PC-9 (cell line): ENCODE results near the gene ATP5F1B. TPM values are rescaled to one million over a fixed set of nuclear protein-coding genes. Genes with fewer than 3 reads are reported as not detected.

ENCODE experiments used
- BruUV-seq: library from RNA; stranded (reverse); fragments of 400-500 nt; replicated peaks from 2 replicates; lab custom pipeline; 2021; lab: Mats Ljungman, UMichigan
- CTCF ChIA-PET: fragments of 300-600 bp; sonication (Branson Sonifier 250); formaldehyde crosslinking; loops from one replicate; lab custom pipeline; 2022; ENCODE audit warnings: antibody characterized with exemption; lab: Charles Lee
- POLR2A ChIA-PET: fragments of 300-600 bp; sonication (Branson Sonifier 250); formaldehyde crosslinking; loops from one replicate; lab custom pipeline; 2022; ENCODE audit warnings: antibody characterized with exemption; ENCODE audit not compliant: unreplicated experiment; lab: Charles Lee
- DNase-seq, 2 experiments: peaks; one replicate each; pipeline versions ENCODE4 v3.0.0 to v3.0.0-alpha.2; 2015 to 2022; ENCODE audit warnings: mixed read lengths in 1 of 2
- H2AFZ ChIP-seq: fragments of 200-600 bp; sonication (generic); 2 replicates; pipeline ENCODE4 v1.8.1; 2017; ENCODE audit warnings: antibody characterized with exemption
- H3F3A ChIP-seq: fragments of 200-600 bp; sonication (generic); 2 replicates; pipeline ENCODE4 v1.8.1; 2017; ENCODE audit warnings: antibody characterized with exemption, mild to moderate bottlenecking, low read depth; ENCODE audit not compliant: insufficient read depth
- H3K27ac ChIP-seq: fragments of 200-600 bp; sonication (generic); 2 replicates; pipeline ENCODE4 v1.6.1; 2016; ENCODE audit warnings: mixed run types
- H3K27me3 ChIP-seq: fragments of 200-600 bp; sonication (generic); 2 replicates; pipeline ENCODE4 v1.6.1; 2016; ENCODE audit warnings: low read depth, mixed run types; ENCODE audit not compliant: insufficient read depth
- H3K36me3 ChIP-seq: fragments of 200-600 bp; sonication (generic); 2 replicates; pipeline ENCODE4 v1.6.1; 2016; ENCODE audit warnings: low read depth, mixed run types
- H3K4me1 ChIP-seq: fragments of 200-600 bp; sonication (generic); replicated peaks from 2 replicates; pipeline ENCODE4 v1.6.1; 2016; ENCODE audit warnings: mixed run types; ENCODE audit not compliant: insufficient read depth
- H3K4me2 ChIP-seq: fragments of 200-600 bp; sonication (generic); 2 replicates; pipeline ENCODE4 v1.6.1; 2017; ENCODE audit warnings: mixed run types
- H3K4me3 ChIP-seq: fragments of 200-600 bp; sonication (generic); 2 replicates; pipeline ENCODE4 v1.6.1; 2016; ENCODE audit warnings: mixed run types
- H3K79me2 ChIP-seq: fragments of 200-600 bp; sonication (generic); 2 replicates; pipeline ENCODE4 v1.6.1; 2017; ENCODE audit warnings: low read depth, mixed run types
- H3K9me2 ChIP-seq: fragments of 200-600 bp; sonication (generic); 2 replicates; pipeline ENCODE4 v1.8.1; 2017; ENCODE audit warnings: mild to moderate bottlenecking; ENCODE audit not compliant: insufficient read depth
- H3K9me3 ChIP-seq: fragments of 200-600 bp; sonication (generic); 2 replicates; pipeline ENCODE4 v1.8.1; 2016; ENCODE audit warnings: low read depth; ENCODE audit not compliant: insufficient read depth
- H4K20me1 ChIP-seq: fragments of 200-600 bp; sonication (generic); 2 replicates; pipeline ENCODE4 v1.8.1; 2017; ENCODE audit not compliant: insufficient read depth
- CTCF ChIP-seq: fragments of 200-600 bp; sonication (generic); conservative IDR thresholded peaks from 2 replicates; pipeline ENCODE4 v1.6.1; 2017; ENCODE audit warnings: mixed run types, antibody characterized with exemption, mild to moderate bottlenecking, moderate library complexity
- EZH2 ChIP-seq: fragments of 200-600 bp; sonication (generic); IDR thresholded peaks from 2 replicates; pipeline ENCODE4 v1.8.0; 2017; ENCODE audit warnings: antibody characterized with exemption, low read depth
- intact Hi-C: fragments of 100-400 bp; cut with micrococcal nuclease; formaldehyde crosslinking; loops from one replicate; pipeline ENCODE4 v1.10.0; 2022; ENCODE audit not compliant: unreplicated experiment
- total RNA-seq: library from RNA; stranded (reverse); gene quantifications from 2 replicates; pipeline ENCODE4 v1.2.3, GENCODE V29; 2021

The ATP5F1B gene
- total RNA-seq, 1 experiment from 2014 or later: 587 TPM

GRCh38 chr12:56622535-56622934, 23.2 kb downstream of the ATP5F1B start:
- H3K27ac ChIP-seq: no peak overlapping the region
- H3K79me2 ChIP-seq: peaks cover 94% of the 10 kb centered on the region
- no TSS peak for BruUV-seq
- no peak for DNase-seq
- no peaks in the 10 kb centered on the region for H3K9me3 ChIP-seq
- H4K20me1 ChIP-seq: peaks cover 85% of the 10 kb centered on the region
- no peaks in the 10 kb centered on the region for H3K9me2 ChIP-seq
- H3K27me3 ChIP-seq: no peaks in the 10 kb centered on the region
- peaks cover 19% of the 10 kb centered on the region for H3K36me3 ChIP-seq
- intact Hi-C loops: no loop called here
- H2AFZ ChIP-seq: no peak overlapping the region
- POLR2A ChIA-PET: interaction anchor here (0.7 to 0.9 kb wide), 2 partner anchors 12 to 101 kb away, joined by 3 to 5 read pairs; partner anchors contain the start of gene RBMS2
- H3F3A ChIP-seq: peaks cover 13% of the 10 kb centered on the region; the same call in 1 of the 2 replicates
- no peaks in the 10 kb centered on the region for H3K4me1 ChIP-seq
- no peak overlapping the region for H3K4me3 ChIP-seq
- TF ChIP-seq EZH2: no peak
- TF ChIP-seq CTCF: no peak
- no peak overlapping the region for H3K4me2 ChIP-seq
- CTCF ChIA-PET: interaction anchor here (1.6 kb wide), 1 partner anchor 14 kb away, joined by 5 read pairs; no protein-coding TSS in a partner anchor

- Histone ChIP-seq H3K79me2 (peaks cover 43% of the 10 kb centered on the region), H3K27ac (no peak overlapping the region), H3K27me3 (no peaks in the 10 kb centered on the region), H3K4me2 (no peak overlapping the region), H3K9me3 (no peaks in the 10 kb centered on the region), H4K20me1 (peaks cover 46% of the 10 kb centered on the region), H3K4me3 (no peak overlapping the region), H3K36me3 (peaks cover 46% of the 10 kb centered on the region), H3K9me2 (no peaks in the 10 kb centered on the region), H2AFZ (no peak overlapping the region), H3K4me1 (no peaks in the 10 kb centered on the region), H3F3A (no peaks in the 10 kb centered on the region; the same call in none of the 2 replicates)
- intact Hi-C loops: no loop called here
- CTCF ChIA-PET: no interaction called here
- no TSS peak for BruUV-seq
- no peak for DNase-seq
- TF ChIP-seq EZH2 (no peak), CTCF (no peak)
- POLR2A ChIA-PET: no interaction called here
Measured at GRCh38 chr12:56616925-56617324, 28.9 kb downstream of the ATP5F1B start.

GRCh38 chr12:56616244-56616643, 29.5 kb downstream of the ATP5F1B start:
- no peaks in the 10 kb centered on the region for H3K4me1 ChIP-seq
- no peak overlapping the region for H2AFZ ChIP-seq
- H3K79me2 ChIP-seq: peaks cover 36% of the 10 kb centered on the region
- H3F3A ChIP-seq: peaks cover 5% of the 10 kb centered on the region
- TF ChIP-seq EZH2 (no peak), CTCF (no peak)
- H3K36me3 ChIP-seq: peaks cover 52% of the 10 kb centered on the region
- no peaks in the 10 kb centered on the region for H3K9me2 ChIP-seq
- H3K27me3 ChIP-seq: no peaks in the 10 kb centered on the region
- H3K27ac ChIP-seq: no peak overlapping the region
- ChIA-PET POLR2A (no interaction called here), CTCF (no interaction called here)
- DNase-seq: no peak
- intact Hi-C loops: no loop called here
- H4K20me1 ChIP-seq: peaks cover 43% of the 10 kb centered on the region
- no peak overlapping the region for H3K4me3 ChIP-seq
- H3K9me3 ChIP-seq: no peaks in the 10 kb centered on the region
- no TSS peak for BruUV-seq
- H3K4me2 ChIP-seq: no peak overlapping the region
